ENCODE measurements around the gene ZSWIM5. TPM values are rescaled to one million over a fixed set of nuclear protein-coding genes. Genes with fewer than 3 reads are reported as not detected.

The ZSWIM5 gene
- total RNA-seq, 1 experiment from 2014 or later: 2.2 TPM

GRCh38 chr1:45038661-45039364 lies 167.6 kb downstream of the ZSWIM5 start (continued):
- no peak for TF ChIP-seq PRDM15 (CRISPR knock-in tag; IDR thresholded peaks at IDR 0.05)
- no peak for TF ChIP-seq NR3C1 (CRISPR knock-in tag; conservative IDR thresholded peaks at IDR 0.05; ENCODE audit: low read depth)
- no peak for TF ChIP-seq ZMAT4 (CRISPR knock-in tag; IDR thresholded peaks at IDR 0.05)
- no peak for TF ChIP-seq ATF6 (CRISPR knock-in tag; IDR thresholded peaks at IDR 0.05)
- no peak for TF ChIP-seq ZNF263 (CRISPR knock-in tag; IDR thresholded peaks at IDR 0.05; ENCODE audit: low read depth)
- TF ChIP-seq CBFB (CRISPR knock-in tag; IDR thresholded peaks at IDR 0.05; ENCODE audit: low read depth): no peak
- no peak for TF ChIP-seq NFATC4 (CRISPR knock-in tag; IDR thresholded peaks at IDR 0.05)
- no peak for TF ChIP-seq IRF1 (CRISPR knock-in tag; IDR thresholded peaks at IDR 0.05)
- TF ChIP-seq ZNF671 (CRISPR knock-in tag; IDR thresholded peaks at IDR 0.05): no peak
- TF ChIP-seq SP1 (CRISPR knock-in tag; conservative IDR thresholded peaks at IDR 0.05): no peak
- TF ChIP-seq GABPB1 (CRISPR knock-in tag; IDR thresholded peaks at IDR 0.05): no peak
- no peak for TF ChIP-seq ELF4 (CRISPR knock-in tag; IDR thresholded peaks at IDR 0.05; ENCODE audit: low read depth)

GRCh38 chr1:45038240-45038639 lies 168.2 kb downstream of the ZSWIM5 start:
- H3K4me3 Mint-ChIP-seq: no peak overlapping the region
- no peaks in the 10 kb centered on the region for H3K36me3 Mint-ChIP-seq
- CTCF ChIA-PET: no interaction called here
- no peak overlapping the region for H3K27ac Mint-ChIP-seq
- no peaks in the 10 kb centered on the region for H3K9me3 Mint-ChIP-seq
- no peak for ATAC-seq
- no peaks in the 10 kb centered on the region for H3K27me3 Mint-ChIP-seq (ENCODE audit: low read depth)
- H3K4me1 Mint-ChIP-seq: peaks cover 14% of the 10 kb centered on the region
- DNase-seq (ENCODE audit: low spot score): no peak
- TF ChIP-seq ESRRA (CRISPR knock-in tag; IDR thresholded peaks at IDR 0.05; ENCODE audit: borderline replicate concordance) (no peak), IRF1 (CRISPR knock-in tag; IDR thresholded peaks at IDR 0.05) (no peak), ZMAT4 (CRISPR knock-in tag; IDR thresholded peaks at IDR 0.05) (no peak), ATF6 (CRISPR knock-in tag; IDR thresholded peaks at IDR 0.05) (no peak), ELF4 (CRISPR knock-in tag; IDR thresholded peaks at IDR 0.05; ENCODE audit: low read depth) (no peak), CREB1 (CRISPR knock-in tag; IDR thresholded peaks at IDR 0.05) (no peak), ZNF219 (CRISPR knock-in tag; IDR thresholded peaks at IDR 0.05; ENCODE audit: borderline replicate concordance) (no peak), FOXK1 (CRISPR knock-in tag; IDR thresholded peaks at IDR 0.05) (no peak), FOXP1 (CRISPR knock-in tag; IDR thresholded peaks at IDR 0.05; ENCODE audit: borderline replicate concordance) (no peak), GABPB1 (CRISPR knock-in tag; IDR thresholded peaks at IDR 0.05) (no peak), IRF2 (CRISPR knock-in tag; IDR thresholded peaks at IDR 0.05; ENCODE audit: borderline replicate concordance, low read depth) (no peak), ETV6 (CRISPR knock-in tag; IDR thresholded peaks at IDR 0.05) (no peak)
- POLR2A ChIA-PET: no interaction called here

Measured in WTC11 (cell line).